HG02973 (cell line): ENCODE results near the gene NF2.

ENCODE experiments used
- ATAC-seq: cut with Tn5 transposase; IDR thresholded peaks from one replicate; pipeline ENCODE4 v1.9.1; 2021; ENCODE audit warnings: moderate library complexity; ENCODE audit not compliant: unreplicated experiment

NF2 gene

DNA sequence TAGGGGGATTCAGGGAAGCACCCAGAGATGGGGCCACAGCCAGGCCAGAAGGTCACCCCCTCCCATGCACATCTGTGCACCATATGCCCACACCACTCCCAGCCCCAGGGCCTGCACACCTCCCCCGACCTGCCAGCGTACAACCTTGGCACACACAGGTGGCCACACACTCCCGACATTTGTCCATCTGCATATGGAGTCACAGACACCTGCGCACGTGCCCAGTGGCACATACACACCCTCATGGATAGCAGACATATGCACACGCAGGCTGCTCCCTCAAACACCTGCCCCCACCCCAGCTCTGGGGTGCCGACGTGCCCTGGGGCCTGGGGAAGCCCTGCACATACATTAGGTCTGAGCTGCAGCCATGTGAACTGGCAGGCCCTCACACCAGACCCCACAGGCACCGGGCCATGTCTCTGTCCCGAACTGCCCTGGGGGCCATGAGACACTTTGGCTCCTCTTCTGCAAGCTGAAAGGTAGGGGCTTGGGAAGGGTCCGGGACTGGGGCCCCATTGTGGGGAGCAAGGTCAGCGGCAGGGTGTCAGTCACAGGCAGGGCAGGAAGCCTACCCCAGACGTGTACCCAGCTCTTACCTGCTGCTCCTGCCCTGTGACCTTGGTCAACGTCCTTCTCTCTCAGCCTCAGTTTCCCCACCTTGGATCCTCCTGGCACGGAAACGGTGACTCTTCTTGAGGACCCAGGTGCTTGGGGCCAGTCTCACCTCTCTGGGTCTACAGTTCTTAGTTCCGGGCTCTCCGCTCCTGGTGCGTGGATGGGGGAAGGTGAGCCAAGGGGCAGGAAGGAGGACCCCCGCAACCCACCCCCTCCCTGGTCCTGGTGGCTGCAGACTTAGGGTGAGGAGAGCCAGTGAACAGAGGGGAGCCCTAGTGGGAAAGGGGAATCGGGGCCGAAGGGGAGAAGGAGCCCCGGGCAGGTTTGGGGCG is 115.8 kb downstream of the NF2 start:
- ATAC-seq, result no peak

DNA sequence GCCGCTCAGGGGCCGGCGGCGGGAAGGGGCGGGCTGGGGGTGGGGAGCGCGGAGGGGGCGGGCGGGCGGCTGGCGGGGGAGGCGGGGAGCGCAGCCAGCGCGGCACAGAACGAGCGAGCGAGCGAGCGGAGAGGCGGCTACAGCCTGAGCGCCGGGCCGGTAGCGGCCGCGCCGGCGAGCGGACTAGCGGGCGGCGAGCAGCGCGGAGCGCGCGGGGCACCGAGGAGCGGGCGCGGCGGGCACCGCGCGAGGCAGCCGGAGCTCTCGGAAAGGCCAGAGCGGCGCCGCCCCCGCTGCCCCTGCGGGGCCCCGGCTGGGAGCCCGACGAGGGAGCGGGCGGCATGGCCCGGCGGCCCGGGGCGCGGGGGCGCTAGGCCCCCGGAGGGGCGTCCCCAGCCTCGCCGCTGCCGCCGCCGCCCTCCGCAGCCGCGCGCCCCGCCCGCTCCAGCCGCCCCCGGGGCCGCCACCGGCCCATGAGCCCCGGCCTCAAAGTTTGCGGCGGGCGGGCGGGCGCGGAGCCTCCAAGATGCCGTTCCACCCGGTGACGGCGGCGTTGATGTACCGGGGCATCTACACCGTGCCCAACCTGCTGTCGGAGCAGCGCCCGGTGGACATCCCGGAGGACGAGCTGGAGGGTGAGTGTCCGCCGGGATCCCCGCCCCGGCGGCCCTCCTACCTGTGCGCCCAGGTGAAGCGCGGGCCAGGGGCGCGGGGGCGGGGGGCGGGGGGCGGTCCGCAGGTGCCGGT is 116.6 kb downstream of the NF2 start, which contains the start of gene CABP7:
Gene CABP7, plus strand, starts transcription at position 105 of the 747 bp plus-strand sequence. Its CDS starts 422 bp downstream, at position 527.
- no peak for ATAC-seq

DNA sequence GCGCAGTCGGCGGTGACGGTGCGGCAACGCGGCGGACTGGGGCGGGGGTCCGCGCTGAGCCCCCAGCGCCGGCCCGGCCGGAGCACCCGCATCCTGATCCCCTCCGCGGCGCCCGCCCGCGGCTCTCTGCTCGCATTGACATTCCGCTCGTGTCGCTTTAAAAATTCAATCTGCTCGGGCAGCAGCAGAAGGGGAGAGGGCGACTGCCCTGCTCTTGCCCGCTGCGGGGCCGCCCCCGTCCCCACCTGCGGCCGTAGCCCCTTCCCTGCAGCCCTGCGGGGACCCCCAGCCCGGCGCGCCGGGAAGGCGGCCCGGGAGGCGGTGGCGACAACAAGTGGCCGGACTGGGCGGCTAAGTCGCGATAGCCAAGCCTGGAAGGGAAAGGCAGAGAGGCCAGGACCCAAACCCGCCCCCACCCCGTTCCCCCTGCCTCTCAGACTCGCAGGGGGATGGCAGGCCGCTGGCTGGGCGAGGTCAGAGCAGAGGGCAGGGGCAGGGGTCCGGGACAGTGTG is 117.4 kb downstream of the NF2 start:
- no peak for ATAC-seq

DNA sequence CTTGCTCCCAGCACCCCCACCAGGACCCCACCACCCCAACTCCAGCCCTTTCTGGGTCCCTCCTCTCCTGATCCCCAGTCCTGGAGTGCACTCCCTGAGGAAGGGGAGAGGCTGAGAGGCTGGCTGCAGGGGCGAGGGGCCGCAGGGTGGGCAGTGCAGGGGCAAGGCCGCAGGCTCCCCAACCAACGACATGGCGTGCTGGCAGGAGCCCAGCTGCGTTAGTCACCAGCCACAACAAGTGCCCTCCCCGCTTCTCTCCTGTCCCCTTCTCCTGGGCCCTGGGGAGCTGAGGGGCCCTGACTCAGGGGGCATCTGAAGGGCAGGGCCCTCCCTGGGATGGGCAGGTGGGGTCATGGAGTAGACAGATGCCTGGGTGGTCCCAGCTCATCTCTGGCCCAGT is 118.7 kb downstream of the NF2 start:
- no peak for ATAC-seq

DNA sequence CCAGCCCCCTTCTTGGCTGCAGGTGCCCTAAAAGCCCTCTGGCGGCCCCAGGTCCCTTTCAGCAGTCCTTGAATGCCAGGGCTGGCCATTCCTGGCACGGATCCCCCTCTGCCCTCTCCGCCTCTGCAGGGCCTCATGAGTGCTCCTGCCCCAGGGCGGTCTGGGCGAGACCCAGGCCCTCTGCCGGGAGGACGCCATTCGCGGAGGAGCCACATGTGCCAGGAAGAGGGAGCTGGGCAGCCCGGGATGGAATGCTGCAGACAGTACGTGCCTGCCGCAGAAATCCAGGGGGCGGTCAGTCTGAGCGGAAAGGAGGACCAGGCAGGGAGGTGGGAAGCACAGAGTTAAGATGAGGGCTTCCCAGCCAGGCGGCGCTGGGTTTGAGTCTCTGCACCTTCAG is 119.2 kb downstream of the NF2 start:
- ATAC-seq, result no peak

DNA sequence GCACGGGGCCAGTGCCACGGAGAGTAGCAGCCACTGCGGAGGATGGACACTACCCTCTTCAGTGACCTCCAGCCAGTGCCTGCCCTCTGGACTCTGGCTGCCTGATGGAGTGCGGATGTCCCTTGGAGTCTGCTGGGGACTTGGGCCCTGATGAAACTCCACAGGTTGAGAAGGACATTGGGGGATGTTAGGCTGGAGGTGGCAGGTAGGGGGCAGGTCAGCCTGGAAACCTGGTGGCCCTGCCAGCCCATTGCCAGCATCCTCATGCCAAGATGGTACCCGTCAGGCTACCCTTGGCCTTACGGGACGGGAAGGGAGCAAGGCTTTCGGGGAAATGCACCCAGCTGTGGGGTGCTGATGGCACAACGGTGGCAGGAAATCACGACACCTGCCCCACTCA is 120.3 kb downstream of the NF2 start:
- ATAC-seq, result no peak

DNA sequence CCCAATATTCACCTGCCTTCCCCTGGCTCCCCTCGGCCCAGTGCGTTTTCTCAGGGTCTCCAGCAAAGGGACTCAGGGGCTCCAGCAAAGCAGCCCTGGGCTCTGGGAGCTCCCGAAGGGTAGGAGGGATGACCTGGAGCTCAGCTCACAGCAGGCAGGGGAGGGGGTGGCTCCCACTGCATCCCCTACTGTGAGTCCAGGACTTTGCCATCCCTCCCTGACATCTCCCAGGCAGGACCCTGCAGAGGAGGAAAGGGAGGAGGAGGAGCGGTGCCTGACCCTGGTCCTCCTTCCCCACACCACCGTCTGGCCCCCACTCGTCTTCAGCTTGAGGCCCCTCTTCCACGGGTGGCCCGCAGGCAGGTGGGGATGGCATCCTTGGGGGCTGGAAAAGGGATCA is 121.4 kb downstream of the NF2 start:
- ATAC-seq, result no peak

DNA sequence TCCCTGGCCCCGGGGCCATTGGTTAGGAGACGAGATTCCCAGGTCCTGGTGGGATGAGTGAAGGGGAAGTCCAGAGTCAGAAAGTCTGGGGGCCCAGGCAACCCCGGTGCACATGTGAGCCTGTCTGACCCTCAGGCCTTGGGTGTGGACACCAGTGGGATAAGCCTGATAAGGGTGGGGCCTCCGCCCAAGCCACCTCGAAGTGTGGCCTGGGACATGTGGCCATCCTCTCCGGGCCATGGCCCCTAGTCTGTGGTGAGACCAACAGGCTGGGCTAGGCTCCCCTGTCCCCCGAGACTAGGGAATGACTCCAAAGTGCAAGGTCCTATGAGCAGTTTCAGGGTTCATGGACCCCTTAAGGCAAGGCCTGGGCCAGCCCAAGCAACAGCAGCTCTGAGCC is 122.7 kb downstream of the NF2 start:
- ATAC-seq, result no peak

DNA sequence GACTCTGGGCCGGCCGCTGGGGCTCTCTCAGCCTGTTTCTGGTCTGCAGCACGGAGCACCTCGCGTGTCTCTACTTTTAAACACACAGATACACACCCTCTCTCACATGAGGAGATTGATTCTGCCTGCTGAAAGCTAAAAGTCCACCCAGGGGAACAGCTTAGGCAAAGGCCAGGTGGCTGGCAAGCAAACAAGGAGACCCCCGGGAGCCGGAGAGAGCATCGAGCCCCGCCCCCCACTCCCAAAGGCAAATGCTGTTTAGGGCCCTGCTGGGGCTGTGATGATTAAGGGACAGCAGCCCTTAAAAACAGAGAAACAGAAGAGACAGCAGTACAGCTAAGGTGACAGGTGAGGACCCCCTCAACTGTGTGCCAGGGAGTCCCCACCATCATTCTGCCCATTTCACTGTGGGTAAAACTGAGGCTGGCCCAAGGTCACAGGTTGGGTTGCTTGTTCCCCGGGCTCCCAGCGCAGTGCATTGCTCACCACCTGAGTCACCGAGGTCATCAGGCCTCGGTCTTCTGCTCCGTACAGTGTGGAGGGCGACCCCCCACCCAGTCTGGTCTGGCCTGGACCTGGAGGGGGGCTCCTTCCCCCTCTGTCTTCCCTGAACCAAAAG is 123.2 kb downstream of the NF2 start:
- no peak for ATAC-seq

DNA sequence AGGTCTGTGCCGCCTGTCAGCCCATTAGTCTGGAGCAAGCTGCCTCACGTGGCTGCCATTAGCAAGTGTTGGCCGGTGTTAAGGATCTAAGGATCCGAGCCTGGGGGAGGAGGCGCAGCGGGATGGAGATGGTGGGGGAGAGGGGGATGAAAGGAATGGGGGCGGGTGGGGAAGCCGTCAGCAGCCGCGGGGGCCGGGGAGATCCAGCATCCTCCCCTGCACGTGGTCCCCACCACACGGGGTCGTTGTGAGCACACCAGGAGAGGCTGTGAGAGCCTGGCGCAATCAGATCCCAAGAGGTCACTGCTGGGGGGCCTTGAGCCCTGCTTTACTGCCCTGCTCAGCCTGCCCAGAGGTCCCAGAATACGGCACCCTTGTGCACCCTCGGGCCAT is 123.7 kb downstream of the NF2 start:
- no peak for ATAC-seq

DNA sequence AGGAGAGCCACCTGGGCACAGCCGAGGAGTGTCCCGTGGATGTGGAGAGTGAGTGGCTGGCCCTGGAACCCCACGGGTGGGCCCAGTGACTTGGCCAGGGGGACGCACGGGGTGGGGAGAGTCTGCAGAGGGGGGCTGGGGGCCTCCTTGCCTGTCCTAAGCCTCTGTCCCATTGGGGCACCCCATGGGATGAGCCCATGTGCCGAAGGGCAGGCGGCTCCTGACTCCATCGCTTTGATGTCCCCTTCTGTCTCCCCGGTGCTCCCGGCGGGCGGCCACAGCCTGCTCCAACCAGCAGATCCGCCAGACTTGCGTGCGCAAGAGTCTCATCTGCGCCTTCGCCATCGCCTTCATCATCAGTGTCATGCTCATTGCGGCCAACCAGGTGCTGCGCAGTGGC is 125.7 kb downstream of the NF2 start:
- ATAC-seq, result no peak

DNA sequence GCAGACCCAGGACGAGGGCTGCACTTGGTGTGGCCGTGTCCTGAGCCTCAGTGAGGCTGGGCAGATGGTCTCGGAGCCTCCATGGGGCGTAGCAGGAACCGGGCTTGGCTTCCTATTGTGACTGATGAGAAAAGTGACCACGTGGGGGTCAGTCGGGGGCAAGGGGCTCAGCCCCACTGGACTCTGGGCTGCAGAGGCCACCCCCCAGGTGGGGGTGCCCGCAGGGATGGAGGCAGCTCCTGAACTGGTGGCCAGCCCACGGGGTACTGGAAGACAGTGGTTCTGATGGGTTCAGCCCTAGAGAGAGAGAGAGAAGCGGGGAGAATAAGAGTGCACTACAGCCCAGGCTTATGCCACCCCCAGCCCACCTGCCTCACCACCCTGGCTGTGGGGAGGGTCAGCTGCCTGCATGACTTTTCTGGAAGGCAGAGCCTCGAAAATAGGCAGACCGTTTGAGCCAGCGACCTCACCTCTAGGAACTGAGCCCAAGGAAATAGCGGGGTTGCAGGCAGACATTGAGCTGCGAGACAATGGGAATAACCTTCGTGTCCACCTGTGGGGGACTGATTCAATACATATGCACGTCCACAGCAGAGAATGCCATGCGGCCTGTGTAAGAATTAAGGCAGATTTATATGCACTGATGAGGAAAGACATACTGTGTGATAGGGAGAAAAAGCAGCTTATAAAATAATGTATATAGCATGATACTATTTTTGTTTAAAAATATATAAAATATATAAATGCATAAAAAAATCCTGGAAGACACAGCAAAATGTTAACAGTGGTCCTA is 127.8 kb downstream of the NF2 start:
- no peak for ATAC-seq

DNA sequence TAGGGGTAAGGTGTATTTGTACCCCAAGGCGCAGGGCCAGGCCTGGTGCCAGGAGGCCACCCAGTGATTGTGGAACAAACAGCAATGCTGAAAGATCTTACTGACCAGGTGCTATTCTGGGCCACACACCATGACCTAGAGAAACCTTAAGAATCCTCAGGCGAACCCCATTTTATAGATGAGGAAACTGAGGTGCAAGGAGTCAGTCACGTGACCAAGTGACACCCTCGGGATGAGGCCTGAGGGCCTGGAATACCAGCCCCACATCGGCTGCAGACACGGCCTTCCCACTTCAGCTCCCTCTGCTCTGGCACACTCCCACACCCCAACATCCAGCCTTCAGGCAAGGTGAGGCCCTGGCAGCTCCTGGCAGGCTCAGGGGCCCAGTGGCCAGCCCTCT is 129.4 kb downstream of the NF2 start:
- no peak for ATAC-seq

DNA sequence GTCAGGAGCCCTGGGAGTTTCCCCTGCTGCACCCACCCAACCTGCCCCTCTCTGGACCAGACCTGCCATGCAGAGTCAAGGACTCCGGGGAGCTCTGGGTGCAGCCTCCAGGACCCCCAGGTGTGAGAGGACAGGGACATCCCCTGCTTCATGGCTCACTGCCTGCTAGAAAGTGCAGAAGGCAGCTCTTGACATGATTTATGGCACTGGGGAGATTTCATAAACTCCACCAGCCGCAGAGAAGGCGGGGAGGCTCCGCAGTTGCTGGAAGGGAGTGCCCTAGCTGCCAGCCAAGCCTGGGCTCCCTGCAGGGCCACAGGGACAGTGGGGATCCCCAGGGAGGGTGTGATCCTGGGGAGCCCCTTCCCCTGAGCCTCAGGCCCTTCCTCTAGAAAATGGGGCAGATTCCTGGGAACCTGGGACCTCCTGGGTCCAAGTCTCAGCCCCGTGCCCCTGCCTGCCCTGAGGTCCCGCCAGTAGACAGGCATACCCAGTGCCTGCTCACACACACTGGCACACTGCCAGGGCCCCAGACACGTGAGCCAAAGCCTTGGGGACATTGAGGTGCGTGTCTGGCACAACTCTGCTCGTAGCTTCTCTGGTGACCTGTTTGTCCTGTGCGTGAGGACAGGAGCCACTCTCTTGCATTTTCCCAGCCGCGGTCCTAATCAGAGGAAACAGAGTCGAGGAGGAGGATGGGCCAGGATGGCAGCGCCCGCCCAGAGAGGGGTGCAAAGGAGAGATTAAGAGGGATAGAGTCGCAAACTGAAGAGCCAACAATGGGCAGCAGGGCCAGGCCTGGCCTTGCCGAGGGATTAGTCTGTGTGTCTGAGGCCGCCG is 130.1 kb downstream of the NF2 start:
- no peak for ATAC-seq

DNA sequence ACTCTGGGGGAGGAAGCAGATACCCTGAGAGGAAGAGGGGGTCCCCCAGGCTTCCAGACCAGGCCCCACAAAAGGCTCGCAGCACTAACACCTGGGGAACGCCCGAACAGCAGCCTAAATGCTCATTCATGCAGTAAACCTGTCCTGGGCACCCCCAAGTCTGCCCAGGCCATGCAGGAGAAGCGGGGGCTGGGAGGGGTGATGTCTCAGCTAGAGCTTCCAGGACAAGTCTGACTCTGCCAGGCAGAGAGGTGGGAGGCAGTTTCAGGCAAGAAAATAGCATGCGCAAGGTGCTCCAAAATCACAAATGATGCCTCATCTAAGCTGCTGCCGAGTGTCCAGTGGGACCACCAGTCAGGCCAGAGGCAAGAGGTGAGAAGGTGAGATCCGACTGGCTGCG is 131.0 kb downstream of the NF2 start:
- no peak for ATAC-seq

DNA sequence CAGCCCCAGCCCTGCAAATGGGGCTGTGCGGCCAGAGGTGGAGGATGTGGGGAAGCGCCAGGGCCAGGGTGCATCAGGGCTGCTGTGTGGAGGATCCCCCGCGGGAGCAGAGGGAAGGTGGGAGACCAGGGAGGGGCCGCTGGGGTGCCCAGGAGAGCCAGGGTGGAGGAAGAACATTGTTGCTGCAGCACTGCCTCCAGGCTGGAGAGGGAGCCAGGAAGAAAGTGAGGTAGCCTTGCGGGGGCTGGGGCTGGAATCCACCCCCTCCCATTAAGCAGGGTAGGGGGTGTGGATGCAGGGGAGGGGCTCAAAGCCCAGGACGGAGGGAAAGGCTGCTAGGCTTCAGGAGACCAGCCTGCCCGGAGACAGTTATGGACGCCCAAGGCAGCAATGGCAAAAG is 131.4 kb downstream of the NF2 start:
- ATAC-seq, result no peak

DNA sequence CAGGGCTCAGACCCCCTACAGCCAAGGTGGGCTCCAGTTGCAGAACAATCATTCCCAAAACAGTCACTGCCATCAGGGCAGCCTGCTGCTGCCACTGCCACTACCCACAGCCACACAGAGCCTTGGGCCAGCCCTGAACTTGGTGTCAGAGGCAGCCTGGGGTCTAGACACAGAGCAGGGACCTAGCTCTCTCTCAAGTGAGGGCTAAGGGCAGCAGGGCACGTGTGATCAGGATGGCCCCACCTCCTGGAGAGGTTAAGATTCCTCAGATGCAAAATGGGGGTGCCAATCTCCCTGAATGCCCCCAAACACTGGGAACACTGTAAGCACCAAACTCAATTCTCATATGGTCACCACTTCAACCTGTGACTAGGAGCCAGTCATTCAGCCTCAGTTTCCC is 132.0 kb downstream of the NF2 start:
- ATAC-seq, result no peak

DNA sequence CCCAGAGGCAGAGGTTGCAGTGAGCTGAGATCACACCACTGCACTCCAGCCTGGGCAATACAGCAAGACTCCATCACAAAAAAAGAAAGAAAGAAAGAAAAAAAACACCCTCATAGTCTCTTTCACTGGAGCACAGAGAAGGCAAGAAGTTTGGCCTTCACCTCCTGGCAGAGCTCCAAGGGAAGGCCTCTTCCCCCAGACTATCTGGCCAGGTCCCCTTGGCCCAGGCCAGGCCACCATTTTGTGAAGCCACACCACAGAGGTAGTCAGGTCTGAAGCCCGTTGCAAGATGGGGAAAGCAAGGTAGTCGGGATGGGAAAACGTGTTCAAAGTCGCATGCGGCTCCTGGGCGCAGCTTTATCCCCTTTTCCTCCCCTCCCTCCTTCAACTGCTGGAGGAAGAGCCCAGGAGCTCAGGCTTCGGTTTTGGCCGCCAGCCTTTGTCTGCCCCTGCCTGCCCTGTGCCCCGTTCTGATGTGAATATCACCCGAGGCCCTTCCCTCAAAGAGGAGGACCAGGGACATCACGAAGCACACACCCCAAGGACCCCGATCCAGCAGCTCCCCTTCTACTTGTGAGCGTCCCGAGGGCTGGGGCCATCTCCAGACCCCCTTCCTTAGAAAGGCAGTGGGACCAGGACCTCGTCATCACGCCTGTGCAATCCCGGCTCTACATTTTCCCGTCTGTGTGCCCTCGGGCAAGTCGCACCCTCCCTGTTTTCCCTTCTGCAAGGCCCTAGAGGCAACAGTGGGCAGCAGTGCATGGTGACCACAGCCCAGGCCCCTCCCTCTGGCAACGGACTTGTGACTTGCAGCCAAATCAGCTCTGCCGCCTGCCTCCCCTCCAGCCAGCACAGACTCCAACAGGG is 134.1 kb downstream of the NF2 start:
- no peak for ATAC-seq
